Fibroblast of peridontal ligament (primary cell): Measurements from ENCODE around the gene ALDH9A1.
"Not testable (repeated sequence)": the region's sequence is repeated elsewhere in the genome, so short reads cannot be mapped to it uniquely, and the experiment has no call there.

ENCODE experiments used
- DNase-seq: peaks from one replicate; pipeline ENCODE4 v3.0.0-alpha.2; 2010; ENCODE audit errors: extremely low read depth

ALDH9A1 gene

DNA sequence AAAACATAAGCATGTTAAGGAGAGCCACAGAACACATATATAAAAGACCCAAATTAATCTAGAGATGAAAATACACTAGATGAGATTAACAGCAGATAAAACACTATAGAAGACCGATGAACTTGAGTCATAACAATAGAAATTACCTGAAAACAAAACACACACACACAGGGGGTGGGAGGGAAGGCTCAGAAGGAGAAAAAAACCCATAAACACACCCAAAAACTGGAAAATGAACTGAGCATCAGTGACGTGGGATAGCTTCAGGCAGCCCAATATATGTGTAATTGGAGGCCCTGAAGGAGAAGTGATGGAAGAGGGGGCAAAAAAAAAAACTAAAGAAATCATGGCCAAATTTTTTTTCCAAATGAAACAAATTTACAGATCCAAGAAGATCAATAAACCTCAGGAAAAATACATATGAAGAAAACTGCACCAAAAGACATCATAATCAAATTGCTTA, 11.4 kb downstream of the ALDH9A1 start:
- no peak for DNase-seq

DNA sequence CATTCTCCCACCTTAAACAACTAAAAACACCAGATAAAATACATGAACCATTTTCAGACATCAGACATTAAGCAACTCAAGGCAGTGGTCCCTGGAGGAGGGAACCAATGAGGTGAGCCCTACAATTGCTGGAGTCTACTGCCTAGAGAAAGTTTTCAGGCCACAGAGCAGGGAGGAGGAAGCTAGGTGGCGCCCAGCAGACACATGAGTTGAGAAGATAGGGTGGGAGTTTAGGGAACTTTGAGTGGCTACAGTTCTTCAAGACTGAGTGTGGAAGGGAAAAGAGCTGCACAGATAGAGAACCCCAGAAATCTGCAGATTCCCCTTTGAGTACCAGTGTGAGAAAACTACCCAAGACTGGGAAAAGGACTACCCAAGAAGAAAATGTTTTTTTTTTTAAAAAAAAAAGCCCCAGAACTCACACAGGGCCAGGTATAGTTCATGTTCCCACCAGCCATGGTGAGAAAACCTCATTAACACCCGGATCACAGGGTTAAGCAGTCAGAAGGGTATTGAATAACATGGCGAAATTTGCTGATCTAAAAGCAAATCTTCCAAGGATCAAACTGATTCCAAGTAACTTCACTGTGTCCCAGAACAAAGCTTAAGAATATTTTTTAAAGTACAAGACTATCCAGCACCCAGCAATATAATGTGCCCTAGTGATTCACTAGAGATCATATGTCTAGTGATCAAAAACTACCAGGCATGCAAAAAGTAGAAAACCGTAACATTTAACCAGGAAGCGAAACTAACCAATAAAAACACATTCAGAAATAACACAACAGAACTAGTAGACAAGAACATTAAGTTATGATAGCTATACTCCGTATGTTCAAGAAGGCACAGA, 12.0 kb downstream of the ALDH9A1 start:
- DNase-seq, result no peak

DNA sequence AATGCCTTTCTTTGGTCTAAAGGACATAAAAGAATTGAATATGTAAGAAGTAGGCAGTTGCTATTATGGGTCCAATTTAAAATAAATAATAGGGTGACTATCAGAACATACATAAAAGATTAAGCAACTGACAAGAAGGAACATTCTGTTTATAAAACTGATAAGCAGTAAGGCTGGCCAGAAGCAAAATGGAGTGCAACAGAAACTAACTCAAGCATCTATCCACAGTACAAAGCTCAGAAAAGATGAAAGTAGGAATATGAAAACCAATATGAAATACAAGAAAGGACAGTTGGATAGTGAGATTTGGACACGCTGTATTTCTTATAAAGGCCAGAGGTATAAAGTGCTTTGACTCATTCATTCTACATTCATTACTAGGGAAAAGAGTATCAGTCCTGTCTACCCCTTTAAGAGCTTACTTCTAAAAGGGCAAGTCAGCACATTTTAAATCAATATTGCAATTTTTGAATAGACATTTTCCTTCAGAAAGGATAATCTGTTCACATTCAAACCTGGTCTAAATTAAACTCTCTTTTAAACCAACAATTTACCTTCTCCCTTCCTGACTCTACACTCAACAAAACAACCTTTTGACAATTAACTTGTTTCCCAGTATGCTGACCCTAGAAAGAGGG, 14.4 kb downstream of the ALDH9A1 start:
- DNase-seq, result no peak

DNA sequence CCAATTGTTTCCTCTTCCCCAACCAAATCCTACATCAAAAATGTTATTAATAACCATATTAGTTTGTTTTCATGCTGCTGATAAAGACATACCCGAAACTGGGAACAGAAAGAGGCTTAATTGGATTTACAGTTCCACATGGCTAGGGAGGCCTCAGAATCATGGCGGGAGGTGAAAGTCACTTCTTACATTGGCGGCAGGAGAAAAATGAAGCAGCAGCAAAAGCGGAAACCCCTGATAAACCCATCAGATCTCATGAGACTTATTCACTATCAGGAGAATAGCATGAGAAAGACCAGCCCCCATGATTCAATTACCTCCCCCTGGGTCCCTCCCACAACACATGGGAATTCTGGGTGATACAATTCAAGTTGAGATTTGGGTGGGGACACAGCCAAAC, 17.6 kb downstream of the ALDH9A1 start:
- DNase-seq, result not testable (repeated sequence)

DNA sequence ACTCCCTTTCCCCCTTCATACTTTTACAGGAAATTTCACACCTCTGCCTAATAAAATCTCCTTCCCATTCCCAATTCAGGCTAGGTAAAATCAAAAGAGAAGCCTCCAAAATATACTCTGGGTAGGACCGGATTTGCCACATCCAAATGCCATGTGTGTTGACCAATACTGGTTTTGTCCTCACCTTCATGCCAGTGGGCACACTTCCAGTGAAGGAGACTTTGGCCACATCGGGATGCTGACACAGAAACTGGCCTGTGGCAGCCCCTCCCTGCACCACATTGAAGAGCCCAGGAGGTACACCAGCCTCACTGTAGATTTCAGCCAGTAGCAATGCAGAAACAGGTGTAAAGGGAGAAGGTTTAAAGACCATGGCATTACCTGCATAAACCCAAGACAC, 18.1 kb downstream of the ALDH9A1 start:
- DNase-seq, result no peak

DNA sequence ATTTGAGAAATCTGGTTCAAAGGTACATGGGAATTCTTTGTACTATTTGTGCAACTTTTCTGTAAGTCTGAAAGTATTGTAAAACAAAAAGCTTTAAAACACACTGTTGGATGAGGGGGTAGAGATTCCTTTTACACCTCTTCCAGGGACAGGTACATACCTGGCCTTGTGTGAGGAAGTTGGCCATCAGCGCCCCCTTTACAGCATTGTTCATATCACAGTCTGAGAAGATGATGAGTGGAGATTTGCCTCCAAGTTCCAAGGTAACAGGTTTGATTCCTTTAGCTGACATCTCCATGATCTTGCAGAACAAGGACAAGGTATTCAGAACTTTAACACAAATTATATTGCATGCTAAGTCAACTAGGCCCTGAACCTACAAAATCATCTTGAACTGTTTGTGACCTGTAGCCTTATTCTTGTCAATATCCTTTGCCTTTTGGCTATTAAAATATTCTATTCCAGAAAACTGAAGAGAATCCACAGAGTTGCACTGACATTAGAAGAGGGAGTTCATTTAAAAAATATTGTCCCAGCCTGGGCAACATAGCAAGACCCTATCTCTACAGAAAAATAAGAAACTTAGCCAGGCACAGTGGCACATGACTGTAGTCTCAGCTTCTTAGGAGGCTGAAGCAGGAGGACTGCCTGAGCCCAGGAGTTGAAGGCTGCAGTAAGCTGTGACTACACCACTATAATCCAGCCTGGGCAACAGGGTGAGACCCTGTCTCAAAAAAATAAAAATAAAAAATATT, 18.9 kb downstream of the ALDH9A1 start:
- DNase-seq, result no peak

DNA sequence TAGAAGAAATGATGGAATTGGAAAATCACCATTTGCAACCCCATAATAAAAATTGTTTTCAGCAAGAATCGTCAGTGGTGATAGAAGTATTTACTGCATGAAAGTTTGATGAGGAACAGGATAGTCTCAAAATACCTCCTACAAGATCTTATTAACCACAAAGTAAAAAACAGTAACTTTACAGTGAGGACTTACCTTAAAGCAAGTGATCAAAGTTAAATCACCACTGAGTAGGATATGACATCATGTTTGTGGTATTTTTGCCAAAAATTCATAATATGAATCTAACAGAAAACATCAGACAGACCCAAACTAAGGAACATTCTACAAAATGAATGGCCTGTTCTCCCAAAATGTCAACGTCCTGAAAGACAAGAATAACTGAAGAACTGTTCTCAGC, 19.9 kb downstream of the ALDH9A1 start:
- no peak for DNase-seq

DNA sequence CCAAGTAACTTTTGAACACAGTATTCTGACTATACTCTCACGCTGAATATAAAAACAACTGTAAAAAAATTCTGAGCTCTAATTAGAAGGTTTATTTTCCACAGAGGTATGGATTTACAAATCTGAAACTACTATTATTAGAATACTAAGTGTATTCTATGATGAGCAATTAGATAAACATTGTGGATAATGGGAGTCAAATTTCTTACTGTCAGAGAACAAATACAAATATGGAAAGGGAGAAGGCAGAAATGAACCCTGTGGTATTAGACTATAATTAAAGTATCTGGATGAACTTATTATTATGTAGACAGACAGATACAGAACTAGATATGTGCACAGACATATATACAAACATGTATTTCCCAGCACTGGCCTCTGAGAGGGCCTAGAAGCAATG, 22.6 kb downstream of the ALDH9A1 start:
- no peak for DNase-seq

DNA sequence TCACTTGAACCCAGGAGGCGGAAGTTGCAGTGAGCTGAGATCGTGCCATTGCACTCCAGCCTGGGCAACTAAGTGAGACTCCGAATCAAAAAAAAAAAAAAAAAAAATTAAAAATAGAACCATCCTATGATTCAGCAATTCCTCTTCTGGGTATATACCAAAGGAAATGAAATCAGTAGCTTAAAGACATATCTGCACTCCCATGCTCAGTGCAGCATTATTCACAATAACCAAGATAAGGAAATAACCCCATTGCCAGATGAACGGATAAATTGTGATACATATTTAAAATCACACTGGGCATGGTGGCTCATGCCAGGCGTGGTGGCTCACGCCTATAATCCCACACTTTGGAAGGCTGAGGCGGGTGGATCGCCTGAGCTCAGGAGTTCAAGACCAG, 23.8 kb downstream of the ALDH9A1 start:
- DNase-seq, result no peak

DNA sequence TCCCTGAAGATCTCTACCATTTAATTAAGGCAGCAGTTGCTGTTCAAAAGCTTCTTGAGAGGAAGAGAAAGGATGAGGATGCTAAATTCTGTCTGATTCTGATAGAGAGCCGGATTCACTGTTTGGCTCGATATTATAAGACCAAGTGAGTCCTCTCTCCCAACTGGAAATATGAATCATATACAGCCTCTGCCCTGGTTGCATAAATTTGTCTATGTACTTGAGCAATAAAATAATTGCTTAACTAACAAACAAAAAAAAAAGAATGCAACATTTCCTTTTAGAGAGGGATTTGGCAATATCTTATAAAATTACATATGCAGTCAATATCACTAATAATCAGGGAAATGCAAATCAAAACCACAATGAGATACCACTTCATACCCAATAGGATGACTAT, 26.8 kb downstream of the ALDH9A1 start:
- peak; percentile 49 for DNase-seq

DNA sequence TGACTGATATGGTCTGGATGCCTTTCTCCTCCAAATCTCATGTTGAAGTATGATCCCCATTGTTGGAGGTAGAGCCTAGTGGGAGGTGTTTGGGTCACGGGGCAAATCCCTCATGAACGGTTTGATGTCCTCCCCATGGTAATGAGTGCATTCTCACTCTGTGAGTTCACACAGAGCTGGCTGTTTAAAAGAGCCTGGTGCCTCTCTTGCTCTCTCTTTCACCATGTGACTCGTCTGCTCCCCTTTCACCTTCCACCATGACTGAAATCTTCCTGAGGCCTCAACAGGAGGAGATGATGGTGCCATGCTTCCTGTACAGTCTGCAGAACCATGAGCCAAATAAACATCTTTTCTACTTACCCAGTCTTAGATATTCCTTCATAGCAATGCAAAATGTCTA, 30.2 kb downstream of the ALDH9A1 start:
- no peak for DNase-seq

DNA sequence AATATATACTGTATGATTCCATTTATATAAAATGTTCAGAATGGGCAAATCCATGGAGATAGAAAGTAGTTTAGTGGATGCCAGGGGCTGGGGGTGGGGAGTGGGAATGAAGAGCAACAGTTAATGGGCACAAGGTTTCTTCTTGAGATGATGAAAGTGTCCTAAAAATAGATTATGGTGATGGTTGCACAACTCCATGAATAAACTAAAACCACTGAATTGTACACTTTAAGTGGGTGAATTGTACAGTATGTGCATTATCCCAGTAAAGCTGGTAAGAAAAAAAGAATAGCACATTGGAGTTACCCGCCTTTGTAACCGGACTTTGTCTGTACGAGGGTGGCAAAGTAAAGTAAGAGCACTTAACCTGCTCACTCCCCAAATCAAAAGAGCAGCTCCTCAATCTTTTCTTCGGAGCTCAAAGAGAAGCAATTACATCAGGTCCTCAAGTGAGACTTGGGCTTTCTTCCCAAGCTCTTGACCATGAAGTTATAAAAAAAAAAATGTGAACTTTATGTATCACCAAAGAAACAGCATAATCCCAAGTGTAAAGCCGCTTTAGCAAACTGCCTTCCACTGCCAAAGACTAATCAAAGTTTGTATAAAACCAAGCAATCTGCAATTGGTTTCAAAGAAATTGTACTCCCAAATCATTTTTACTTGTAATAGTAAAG, 32.1 kb downstream of the ALDH9A1 start:
- DNase-seq, result peak; percentile 83

DNA sequence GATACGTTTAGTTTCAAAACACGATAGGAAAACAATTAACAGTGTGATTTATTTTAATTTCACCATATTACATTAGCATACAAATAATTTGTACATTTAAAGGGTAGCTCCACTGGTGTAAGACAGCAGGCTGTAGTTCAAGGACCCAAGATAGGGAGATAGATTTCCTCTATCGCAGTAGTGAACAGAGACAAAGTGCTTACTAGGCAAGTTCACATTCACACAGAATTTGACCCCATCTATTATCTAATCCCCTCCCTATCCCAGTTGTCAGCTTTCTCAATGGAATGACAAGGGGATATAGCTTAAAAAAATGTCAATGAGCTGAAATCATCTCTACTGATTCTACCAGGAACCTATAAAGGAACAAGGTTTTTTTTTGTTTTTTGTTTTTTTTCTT, 36.2 kb downstream of the ALDH9A1 start:
- no peak for DNase-seq

DNA sequence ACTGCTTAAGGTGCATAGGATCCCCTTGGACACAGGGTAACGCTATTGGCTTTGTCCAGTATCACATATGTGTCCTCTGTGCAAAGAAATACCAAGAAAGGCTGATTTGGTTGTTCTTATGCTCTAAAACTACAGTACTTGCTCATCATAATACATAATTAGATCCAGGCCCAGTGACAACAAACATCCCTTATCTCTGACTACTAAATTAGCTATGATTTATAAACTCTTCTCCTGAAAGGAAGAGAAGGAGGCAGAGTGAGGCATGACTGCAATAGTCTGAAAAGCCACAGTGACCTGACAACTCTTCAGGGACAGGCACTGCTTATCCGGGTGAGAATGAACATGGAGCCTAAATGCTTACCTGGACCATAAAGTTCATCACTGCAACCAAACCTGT, 36.7 kb downstream of the ALDH9A1 start:
- DNase-seq, result peak; percentile 19

DNA sequence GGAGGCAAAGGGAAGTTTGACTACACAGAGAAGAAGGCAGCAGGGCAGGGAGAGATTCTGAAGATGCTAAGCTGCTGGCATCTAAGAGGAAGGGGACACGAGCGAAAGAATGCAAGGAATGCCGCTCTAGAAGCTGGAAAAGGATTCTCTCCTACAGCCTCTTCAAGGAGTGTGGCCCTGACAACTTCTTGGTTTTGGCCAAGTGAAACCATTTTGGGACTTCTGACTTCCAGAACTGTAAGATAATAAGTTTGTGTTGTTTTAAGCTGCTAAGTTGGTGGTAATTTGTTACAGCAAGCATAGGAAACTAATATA, 38.8 kb downstream of the ALDH9A1 start:
- DNase-seq, result no peak

DNA sequence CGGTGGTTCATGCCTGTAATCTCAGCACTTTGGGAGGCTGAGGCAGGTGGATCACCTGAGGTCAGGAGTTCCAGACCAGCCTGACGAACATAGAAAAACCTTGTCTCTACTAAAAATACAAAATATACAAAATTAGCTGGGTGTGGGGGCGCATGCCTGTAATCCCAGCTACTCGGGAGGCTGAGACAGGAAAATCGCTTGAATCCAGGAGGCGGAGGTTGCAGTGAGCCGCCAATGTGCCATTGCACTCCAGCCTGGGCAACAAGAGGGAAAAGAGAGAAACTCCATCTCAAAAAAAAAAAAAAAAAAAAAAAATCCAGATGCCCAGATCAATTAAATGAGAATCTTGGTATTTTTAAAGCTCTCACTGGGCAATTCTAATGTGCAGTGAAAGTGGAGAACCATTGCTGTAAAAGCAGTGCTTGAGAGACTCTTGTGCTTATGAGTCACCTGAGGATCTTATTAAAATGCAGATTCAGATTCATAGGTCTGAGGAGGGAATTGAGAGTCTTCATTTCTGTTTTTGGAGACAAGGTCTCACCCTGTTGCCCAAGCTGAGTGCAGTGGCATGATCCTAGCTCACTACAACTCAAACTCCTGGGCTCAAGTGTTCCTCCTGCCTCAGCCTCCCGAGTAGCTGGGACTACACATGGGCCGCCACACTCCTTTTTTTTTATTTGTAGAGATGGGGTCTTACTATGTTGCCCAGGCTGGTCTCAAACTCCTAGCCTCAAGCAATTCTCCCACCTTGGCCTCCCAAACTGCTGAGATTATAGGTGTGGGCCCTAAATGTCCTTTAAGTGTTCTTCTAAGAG, 39.4 kb downstream of the ALDH9A1 start:
- DNase-seq, result not testable (repeated sequence)

DNA sequence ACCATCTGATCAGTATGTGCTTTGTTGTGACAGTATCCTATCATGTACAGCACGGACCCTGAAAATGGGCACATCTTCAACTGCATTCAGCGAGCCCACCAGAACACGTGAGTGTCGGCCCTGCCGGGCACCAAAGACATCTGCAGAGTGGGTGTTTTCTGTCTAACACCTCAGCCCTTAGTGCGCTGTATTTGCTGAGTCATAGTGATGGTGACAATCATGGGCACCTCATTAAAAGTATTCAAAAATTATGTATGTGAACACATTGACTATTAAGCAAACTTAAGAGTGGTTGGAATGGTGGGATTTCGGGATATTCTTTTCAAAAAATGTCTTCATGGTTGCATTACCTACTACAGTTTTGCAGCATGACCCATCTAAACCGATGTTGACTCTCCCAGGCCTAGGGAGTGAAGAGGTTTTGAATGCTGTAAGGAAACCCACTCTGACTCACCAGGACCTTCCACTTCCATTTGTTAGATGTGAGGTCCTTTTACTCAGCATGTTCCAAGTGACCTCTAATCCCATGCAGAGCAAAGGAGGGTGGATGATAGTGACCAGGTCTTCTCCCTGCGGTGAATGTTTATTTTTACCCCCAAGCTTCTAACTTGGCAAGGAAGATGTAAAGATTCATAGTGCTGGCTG, 47.3 kb downstream of the ALDH9A1 start:
- DNase-seq, result no peak

DNA sequence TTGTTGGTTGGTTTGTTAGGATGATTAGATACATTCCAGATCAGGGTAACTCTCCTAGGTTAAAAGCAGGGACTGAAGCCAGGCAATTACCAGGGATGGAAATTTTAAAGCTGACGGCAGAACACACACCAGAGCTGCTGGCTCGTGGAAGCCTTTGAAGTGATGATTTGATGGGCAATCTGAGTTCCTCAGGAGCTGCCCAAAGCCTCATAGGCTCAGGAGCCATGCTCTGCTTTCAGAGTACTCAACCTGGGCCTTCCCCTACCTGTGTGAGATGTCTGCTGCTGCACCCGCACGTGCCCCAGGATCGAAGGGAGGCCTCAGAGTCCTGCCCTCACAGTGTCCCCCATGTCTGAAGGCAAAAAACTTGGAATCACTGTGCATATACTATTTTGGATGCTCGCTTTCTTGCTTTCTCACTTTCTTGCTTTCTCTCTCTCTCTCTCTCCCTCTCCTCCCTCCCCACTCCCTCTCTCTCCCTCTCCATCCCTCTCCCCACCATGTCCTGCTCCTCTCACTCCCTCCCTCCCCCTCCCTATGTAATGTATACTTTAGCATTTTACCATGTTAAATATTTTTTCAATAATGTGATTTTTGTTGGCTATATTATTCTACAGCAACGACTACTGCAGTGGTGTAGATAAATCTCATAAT, 49.3 kb downstream of the ALDH9A1 start:
- DNase-seq, result no peak

DNA sequence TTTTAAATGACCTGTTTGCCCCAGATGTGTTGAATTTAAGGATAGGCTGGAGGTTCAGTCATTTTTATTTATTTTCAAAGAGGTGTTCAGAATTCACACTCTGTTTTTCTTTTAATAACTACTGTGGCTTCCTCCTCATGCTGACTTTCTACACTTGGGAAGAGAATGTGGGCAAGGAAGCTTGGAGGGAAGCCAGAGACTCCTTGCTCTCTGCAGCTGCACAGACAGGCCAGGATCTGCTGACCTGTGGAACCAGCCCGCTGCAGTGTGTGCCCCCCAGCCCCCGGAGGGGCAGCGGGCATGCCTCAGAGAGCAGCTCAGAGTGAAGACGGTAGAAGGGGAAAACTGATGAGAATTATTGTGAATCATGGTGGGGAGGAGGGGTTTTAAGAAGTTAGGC, 50.4 kb downstream of the ALDH9A1 start:
- no peak for DNase-seq

DNA sequence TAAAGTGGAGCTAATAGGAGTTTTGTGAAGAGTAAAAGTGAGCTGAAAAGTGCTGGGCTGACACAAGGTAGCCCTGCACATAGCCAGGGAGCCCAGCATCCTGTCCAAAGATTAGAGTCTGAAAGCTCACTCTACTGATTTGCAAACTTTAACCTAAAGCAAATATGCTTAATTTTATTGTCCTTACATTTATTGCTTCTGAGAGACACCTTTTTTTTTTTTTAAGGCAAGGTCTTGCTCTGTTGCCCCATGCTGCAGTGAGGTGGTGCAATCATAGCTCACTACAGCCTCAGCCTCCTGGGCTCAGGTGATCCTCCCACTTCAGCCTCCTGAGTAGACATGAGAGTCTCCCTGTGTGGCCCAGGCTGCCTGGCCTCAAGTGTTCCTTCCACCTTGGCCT, 50.8 kb downstream of the ALDH9A1 start:
- no peak for DNase-seq
